Measurements from ENCODE around the gene PPP1R12B.
"Not testable (repeated sequence)": the region's sequence is repeated elsewhere in the genome, so short reads cannot be mapped to it uniquely, and the experiment has no call there.

PPP1R12B gene

DNA sequence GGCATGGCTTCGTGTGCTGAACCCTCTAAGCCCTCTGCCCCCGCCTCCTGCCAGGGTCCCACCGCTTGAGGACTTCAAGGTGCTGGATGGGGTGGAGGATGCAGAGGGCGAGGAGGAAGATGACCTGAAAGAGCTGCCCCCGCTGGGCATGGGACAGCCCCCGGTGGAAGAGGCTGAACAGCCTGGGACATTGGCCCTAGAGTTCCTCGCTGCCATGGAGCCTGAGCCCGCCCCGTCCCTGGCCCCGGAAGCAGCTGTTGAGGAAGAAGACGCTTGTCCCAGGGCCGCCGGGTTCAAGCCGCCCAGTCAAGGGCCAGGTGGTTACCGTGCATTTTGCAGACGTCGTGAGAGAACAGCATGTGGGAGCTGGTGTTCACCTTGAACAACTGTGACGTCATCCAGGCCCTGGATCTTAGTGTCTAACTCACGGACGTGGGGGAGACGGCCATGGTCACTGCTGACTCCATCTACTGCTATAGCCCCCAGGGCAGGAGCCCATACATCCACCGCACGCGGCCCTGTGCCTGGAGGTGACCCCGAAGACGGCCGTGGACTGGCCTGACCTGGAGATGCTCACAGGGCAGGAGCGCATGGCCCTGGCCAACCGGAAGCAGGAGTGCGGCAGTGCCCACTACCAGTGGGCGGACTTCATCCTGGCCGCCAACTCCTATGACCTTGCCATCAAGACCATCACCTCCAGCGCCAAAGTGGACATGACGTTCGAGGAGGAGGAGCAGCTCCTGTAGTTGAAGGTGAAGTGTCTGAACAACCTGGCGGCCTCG, 90.1 kb downstream of the PPP1R12B start:
- TF ChIP-seq, protein P1, sequence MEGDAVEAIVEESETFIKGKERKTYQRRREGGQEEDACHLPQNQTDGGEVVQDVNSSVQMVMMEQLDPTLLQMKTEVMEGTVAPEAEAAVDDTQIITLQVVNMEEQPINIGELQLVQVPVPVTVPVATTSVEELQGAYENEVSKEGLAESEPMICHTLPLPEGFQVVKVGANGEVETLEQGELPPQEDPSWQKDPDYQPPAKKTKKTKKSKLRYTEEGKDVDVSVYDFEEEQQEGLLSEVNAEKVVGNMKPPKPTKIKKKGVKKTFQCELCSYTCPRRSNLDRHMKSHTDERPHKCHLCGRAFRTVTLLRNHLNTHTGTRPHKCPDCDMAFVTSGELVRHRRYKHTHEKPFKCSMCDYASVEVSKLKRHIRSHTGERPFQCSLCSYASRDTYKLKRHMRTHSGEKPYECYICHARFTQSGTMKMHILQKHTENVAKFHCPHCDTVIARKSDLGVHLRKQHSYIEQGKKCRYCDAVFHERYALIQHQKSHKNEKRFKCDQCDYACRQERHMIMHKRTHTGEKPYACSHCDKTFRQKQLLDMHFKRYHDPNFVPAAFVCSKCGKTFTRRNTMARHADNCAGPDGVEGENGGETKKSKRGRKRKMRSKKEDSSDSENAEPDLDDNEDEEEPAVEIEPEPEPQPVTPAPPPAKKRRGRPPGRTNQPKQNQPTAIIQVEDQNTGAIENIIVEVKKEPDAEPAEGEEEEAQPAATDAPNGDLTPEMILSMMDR (conservative IDR thresholded peaks at IDR 0.05; ENCODE audit: low read length), result no peak
- no peak for DNase-seq (ENCODE audit: low read depth)
- H3K4me3 ChIP-seq (ENCODE audit: low read length), result no peak overlapping the region

DNA sequence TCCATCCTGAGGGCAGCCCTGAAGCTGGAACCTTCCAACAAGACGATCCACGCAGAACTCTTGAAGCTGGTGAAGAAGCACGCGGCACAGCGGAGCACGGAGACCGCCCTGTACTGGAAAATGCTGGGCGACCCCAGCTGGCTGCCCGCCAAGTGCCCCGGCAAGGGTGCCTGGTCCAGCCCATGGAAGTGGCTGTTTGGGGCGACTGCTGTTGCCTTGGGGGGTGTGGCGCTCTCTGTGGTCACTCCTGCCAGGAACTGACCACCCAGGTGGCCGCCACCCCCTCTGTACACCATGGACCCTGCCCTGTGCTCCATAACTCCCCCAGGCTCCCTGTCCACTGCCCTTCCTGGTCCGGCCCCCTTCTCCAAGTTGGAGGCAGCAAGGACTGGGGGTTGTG, 90.8 kb downstream of the PPP1R12B start:
- TF ChIP-seq, protein P1 (conservative IDR thresholded peaks at IDR 0.05; ENCODE audit: low read length), result no peak
- DNase-seq (ENCODE audit: low read depth), result no peak
- no peak overlapping the region for H3K4me3 ChIP-seq (ENCODE audit: low read length)

DNA sequence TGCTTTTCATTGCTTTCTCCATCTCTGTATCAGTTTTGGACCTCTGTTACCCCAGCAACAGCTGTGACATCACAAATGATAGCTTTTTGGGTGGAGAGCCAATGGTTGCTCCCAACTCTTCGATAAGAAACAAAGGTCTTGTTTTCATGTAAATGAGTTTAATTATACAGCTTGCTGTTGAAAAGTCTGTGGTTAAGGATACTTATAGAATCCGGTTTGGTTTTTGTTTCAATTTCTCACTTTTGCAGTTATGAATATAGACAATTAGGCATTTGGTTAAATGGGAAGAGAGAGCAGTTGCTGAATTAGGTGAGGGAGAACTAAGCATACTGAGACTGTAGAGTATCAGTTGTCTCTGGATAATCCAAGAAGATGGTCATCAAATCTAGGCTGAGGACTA, 99.6 kb downstream of the PPP1R12B start:
- H3K4me3 ChIP-seq (ENCODE audit: low read length); DNase-seq (ENCODE audit: low read depth): not testable (repeated sequence)

DNA sequence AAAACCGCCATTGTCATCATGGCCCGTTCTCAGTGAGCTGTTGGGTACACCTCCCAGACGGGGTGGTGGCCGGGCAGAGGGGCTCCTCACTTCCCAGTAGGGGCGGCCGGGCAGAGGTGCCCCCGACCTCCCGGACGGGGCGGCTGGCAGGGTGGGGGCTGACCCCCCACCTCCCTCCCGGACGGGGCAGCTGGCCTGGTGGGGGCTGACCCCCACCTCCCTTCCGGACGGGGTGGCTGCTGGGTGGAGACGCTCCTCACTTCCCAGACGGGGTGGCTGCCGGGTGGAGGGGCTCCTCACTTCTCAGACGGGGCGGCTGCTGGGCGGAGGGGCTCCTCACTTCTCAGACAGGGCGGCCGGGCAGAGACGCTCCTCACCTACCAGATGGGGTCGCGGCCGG, 103.1 kb downstream of the PPP1R12B start:
- DNase-seq (ENCODE audit: low read depth); H3K4me3 ChIP-seq (ENCODE audit: low read length): not testable (repeated sequence)

DNA sequence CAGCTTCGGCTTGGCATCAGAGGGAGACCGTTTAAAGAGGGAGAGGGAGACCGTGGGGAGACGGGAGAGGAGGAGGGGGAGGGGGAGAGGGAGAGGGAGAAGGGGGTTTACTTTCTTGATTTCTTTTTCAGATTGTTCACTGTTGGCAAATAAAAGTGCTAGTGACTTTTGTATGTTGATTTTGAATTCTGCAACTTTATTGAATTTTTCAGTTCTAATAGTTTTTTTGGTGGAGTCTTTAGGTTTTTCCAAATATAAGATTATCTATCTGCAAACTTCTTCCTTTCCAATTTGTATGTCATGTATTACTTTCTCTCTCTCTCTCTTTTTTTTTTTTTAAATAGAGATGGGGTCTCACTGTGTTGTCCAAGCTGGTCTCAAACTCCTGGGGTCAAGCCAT, 104.0 kb downstream of the PPP1R12B start:
- no peak for DNase-seq (ENCODE audit: low read depth)
- TF ChIP-seq, protein P1 (conservative IDR thresholded peaks at IDR 0.05; ENCODE audit: low read length), result no peak
- no peak overlapping the region for H3K4me3 ChIP-seq (ENCODE audit: low read length)

DNA sequence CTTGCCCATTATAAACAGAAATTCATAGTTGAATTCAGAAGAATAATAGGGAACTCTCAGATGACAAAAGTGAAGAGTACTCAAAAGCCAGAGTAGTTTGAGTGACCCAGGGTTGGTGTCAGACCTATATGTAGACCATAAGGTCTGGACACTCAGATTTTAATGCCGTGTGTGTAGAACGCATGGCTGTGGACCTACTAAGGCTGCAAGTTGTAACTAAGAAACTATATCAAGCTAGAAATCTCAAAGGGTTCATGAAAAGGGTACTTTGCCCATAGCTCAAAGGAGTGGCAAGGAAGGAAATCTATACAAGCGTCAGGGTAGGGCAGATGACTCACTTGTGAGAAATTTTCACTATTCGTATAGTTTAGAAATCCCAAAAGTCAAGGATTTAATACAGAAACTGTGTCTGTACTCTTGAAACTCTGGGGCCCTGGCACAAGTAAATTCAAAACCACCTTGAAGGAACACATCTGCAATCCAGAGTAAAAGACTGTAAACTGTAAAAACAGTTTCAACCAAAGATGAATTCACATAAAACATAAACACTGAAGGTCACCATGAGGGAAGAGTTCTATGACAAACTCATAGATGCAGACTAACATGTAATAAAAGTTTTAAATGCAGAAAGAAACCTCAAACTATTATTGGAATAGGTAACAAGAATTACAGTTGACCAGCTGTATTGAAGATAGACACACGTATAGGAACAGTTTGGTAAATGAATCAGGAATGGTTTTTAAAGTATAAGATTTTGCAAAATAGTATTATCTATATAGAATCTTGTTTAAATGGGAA, 108.1 kb downstream of the PPP1R12B start:
- not testable (repeated sequence) for H3K4me3 ChIP-seq (ENCODE audit: low read length)
- peak; percentile 45 for DNase-seq (ENCODE audit: low read depth)

DNA sequence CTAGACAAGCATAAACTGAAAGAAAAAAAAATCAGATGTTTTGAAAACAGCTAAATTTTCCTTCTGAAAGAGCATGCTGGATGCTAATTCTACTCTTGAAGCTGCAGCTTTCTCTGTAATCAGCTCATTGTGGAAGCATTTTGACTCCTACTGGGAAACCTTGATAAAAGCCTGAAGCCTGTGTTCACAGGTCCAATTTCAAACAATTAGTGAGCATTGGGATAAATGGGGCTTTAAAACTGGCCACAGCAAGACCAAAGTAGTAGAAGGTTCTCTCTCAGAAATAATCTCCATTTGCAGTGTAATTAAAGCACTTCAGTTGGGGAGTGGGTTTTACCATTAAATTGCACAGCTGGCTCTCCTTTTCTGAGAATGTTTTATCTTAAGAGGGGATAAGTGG, 110.2 kb downstream of the PPP1R12B start:
- not testable (repeated sequence) for H3K4me3 ChIP-seq (ENCODE audit: low read length); DNase-seq (ENCODE audit: low read depth)

DNA sequence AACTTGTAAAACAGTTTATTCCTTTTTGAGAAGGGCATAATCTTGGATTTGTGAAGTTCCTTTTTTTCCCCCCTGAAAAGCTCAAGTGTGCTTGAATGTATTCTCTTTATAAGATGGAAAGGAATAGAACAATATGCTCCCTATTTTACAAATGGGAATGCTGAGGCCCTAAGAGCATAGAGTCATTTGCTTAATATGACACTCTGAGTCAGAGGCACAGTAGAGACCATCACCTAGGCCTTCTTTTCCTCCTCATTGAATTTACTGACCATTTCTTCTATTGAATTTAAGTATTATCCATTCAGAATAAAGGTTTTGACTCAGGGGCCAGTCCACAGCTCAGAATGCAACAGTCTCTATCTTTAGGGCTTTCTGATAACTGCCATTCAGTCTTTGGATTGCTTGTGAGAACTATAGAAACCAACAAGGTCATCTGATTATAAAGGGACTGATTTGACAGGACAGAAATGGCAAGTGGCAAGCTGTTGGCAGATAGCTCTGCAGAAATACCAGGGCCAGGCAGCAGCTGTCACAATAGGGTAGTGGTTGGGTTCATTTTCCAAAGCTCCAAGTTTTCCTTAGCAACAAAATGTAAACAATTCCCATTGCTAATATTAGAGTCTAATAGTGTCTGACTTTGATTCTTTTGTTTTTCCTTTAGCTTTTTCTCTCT, 111.1 kb downstream of the PPP1R12B start:
- DNase-seq (ENCODE audit: low read depth), result peak; percentile 12
- H3K4me3 ChIP-seq (ENCODE audit: low read length), result not testable (repeated sequence)

DNA sequence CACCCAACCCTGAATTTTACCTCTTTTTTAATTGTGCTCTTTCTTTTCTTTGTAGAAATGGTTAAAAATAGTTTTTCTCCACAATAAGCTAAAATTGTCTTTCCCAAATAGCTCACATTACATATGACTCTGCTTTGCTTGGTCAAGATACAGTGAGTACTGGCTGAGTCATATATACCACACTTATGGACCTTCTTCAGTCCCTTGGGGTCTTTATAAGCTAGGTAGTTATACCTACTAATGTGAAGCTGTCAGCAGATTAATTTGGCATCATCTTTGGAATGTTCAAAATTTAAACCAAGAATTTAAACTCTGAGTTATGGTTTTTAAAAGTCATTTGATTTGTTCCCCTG, 111.6 kb downstream of the PPP1R12B start:
- peak; percentile 42 for DNase-seq (ENCODE audit: low read depth)

DNA sequence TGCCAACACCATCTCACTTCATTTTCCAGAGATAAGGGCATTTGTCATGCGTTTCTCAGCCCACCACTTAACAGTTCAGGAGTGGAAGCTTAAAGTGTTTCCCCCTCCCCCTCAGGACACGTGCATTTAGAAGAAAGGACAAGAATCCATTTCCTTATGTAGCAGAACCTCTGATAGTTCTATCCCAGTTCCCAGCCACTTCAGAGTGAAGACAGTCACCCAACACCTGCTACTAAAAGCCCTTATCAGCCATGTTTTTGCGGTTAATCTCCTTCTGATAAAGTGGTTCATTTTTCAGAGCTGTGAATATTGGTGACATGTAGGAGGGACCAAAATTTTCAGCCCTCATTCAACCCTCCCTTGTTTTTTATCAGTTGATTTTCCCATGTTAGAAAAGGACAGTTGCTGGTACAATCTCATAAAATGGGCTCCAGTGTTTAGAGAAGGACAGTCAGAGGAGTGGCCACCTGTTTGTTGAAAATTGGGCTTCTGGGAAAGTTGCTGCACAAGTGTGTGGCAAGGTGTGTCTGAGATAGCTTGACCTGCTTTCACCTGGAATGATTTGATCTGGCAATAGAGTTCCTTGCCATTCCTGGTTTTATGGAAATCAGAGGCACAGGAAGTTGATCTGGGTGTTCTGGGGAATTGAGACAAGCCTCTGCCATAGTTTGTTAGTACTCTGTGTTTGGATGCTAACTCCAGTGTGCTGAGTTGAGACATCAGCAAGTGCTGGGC, 114.0 kb downstream of the PPP1R12B start:
- no peak for DNase-seq (ENCODE audit: low read depth)

More for the DNA sequence above, 111.6 kb downstream of the PPP1R12B start:
- not testable (repeated sequence) for H3K4me3 ChIP-seq (ENCODE audit: low read length)

More for the DNA sequence above, 114.0 kb downstream of the PPP1R12B start:
- TF ChIP-seq, protein P1 (conservative IDR thresholded peaks at IDR 0.05; ENCODE audit: low read length), result no peak
- H3K4me3 ChIP-seq (ENCODE audit: low read length), result no peak overlapping the region

Measured in AG10803 (cell line).